ENCODE measurements around the gene MAPK12.

Gene MAPK12

DNA sequence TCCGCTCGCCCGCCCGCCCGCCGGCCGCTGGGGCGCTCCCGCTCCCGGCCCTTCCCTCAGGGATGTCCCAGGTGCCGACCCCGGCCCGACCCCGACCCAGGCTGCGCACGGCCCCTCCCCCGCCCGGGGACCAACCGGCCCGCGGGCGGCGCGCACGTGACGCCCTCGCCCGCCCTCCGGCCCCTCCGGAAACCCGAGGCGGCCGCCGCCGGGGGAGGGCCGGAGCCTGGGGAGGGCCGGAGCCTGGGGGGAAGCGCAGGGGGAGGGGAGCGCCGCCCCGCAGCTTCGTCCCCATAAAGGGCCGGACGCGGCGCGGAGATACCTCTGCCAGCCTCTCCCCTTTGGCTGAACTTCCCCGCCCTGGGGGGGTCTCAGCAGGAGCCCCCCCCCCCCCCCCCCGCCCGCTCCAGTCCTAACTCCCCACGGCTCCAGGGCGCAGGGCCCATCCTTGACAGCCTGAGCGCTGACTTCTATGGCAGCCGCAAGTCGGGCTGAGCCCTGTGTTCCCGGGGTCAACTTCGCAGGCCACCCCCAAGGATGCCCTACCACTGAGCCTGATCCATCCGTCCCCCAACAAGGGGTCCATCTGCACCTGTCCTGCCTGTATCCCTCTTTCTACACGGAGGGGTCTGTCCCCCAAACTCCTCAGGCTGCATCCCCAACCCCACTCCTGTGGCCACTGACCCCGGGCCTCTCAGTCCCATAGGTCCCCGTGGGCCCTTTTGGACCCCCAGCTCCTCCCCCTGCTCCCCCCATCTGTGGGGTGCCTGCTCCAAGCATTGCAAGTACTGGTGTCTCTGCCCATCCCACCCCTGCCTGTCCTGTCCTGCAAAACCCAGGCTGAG lies at the start of gene MAPK12:
MAPK12 (minus strand) TSS at position 69 of the 845 bp plus-strand sequence. CDS start 174 bp downstream, outside the sequence.
- no peak for DNase-seq (ENCODE audit: low spot score)

GRCh38 chr22:50310949-50311444 lies 49.5 kb upstream of the MAPK12 start:
- DNase-seq (ENCODE audit: low spot score): no peak

GRCh38 chr22:50310031-50310722 lies 48.7 kb upstream of the MAPK12 start:
- DNase-seq (ENCODE audit: low spot score): no peak

DNA sequence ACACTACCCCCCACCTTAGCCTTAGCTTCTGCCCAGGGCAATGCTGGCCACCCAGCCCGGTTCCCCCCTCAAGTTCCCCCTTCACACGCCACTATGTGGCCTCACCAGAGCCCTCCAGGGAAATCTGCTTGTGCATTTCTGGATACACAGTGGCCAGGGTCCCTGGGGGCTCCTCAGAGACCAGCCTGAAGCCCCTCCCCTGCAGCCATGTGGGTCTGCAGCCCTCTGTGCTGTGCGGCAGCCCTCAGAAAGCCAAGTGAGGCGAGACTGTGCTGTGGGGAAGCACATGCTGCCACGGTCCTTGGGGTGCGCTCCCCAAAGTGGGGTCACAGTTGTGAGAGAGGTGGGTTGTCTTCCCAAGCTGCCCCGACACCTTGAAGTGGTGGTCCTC lies 48.1 kb upstream of the MAPK12 start:
- no peak for DNase-seq (ENCODE audit: low spot score)

DNA sequence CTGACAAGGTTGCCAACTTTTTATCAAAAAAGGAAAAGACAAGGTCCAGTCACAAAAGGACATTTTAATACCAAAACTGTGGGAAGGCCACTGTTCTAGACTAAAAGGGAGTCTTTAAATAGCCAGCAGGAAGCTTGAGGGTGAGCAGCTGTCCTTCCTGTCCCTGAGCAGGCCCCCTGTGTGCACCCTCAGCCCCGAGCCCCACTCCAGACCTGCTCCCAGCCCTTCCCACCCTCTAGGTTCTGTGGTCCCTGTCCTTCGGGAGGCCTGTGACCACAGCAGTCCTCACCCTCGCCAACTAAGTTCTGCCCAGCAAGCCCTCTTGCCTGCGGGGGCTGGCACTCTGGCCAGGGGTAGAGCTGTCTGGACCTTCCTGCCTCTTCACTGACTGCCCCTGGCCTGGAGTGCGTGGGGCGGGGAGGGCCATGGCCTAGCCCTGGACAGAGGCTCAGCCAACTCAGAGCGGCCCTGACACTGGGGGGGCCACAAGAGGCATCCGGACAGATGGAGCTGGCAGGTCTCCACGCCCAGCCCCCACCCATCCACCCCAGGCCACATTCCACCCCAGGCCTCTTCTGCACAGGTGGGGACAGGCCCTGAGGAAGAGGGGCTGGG lies 47.6 kb upstream of the MAPK12 start:
- no peak for DNase-seq (ENCODE audit: low spot score)

DNA sequence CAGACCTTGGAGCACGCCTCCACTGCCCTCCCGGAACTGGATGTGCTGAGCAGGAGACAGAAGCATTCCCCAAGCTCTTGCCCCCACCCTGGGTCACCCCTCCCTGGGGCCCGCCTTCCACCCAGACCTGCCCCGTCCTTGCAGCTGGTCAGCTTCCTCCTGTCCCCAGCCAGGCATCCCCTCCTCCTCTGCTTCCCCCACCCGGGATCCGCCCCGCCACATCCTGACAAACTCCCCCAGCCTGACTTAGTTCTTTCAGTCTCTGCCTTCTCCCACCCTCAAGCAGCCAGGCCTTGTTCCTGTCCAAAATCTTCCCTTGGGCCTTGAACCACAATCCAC lies 47.1 kb upstream of the MAPK12 start:
- DNase-seq (ENCODE audit: low spot score): no peak

- no peak for DNase-seq (ENCODE audit: low spot score)
Measured at GRCh38 chr22:50307890-50308596, 46.6 kb upstream of the MAPK12 start.

GRCh38 chr22:50306753-50307749 lies 45.6 kb upstream of the MAPK12 start, which contains the start of gene PLXNB2:
Gene PLXNB2, minus strand, starts transcription at chr22:50307646. Its CDS starts 17,062 bp downstream, at chr22:50290584.
- DNase-seq (ENCODE audit: low spot score): no peak

GRCh38 chr22:50305923-50306566 lies 44.6 kb upstream of the MAPK12 start:
- no peak for DNase-seq (ENCODE audit: low spot score)

DNA sequence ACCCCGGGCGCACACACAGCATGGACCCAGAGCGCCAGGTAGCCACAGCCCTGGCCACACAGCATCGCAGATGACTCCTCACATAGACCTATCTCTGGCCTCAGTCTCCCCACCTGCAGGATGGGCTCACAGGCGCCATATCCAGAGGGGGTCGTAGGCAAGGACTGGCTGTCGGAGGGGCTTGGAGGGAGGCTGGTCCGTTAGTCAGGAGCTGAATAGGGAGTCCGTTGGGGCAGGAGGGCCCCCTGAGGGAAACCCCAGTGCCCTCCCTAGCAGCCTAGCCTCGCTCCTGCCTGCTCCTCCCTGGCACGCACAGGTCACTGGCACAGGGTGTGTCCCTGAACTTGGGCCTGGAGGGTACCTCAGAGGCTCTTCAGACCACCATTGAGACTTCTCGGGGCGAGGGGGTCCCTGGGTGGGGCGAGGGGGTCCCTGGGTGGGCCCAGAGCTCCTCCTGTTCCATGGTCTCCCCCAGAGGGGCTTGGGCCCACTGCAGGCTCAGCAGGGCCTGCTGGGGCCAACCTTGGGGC lies 44.0 kb upstream of the MAPK12 start:
- no peak for DNase-seq (ENCODE audit: low spot score)

- DNase-seq (ENCODE audit: low spot score): no peak
Measured at GRCh38 chr22:50304528-50305392, 43.3 kb upstream of the MAPK12 start.

GRCh38 chr22:50303848-50304527 lies 42.5 kb upstream of the MAPK12 start:
- DNase-seq (ENCODE audit: low spot score): no peak

DNA sequence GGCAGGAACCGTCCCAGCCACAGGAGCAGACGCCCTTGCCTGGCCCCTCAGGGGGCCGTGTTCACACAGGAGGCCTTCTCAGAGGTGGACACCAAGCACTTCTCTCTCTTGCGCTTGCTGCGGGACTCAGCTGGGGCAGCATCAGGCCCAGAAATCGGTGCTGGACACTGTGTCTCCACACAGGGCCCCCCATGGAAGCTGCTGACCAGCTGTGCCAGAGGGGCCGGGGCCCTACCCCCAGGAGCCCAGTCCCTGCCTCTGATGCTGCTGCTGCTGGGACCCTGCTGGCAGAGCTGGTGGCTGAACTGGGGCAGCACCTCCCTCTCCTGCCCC lies 42.0 kb upstream of the MAPK12 start:
- no peak for DNase-seq (ENCODE audit: low spot score)

DNA sequence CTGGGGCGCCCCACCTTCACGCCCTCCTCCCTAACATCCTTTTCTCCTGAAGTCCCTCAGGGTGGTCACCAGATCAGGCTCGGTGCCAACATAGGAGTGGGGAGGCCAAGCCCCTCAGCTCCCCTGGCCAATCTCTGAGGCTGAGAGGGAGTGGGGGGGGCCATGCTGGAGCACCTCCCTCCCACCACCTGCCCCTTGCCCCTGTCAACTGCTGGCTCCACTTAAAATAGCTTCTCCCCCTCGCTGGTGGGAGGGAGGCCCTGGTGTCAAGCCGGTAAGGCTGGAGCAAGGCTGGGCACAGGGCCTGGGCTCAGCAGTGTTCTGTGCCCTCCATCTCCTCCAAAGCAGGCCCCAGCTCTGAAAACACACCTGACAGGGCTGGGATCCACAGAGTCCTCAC lies 41.1 kb upstream of the MAPK12 start:
- no peak for DNase-seq (ENCODE audit: low spot score)

DNA sequence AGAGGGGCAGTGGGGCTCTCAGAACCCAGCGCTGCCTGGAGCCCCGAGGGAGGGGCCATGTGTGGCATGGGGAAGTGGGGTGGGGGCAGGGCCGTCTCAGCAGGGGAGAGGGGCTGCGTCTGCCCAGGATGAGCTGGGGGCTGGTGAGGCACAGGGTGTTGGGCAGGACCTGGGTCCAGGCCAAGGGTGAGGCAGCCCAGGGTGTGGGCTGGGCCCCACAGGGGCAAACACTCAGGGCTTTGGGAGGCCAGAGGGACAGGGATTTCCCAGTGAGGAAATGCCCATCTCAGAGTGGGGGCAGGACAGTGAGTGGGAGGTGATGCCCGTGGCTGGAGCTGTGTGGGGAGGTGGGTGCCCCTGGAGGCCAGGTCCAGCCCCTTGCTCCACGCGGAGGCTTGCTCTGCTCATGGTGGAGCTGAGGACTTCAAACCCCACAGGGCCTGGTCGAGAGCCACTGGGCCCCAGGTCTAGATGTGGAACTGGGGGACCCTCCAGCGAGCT lies 40.6 kb upstream of the MAPK12 start:
- no peak for DNase-seq (ENCODE audit: low spot score)

- DNase-seq (ENCODE audit: low spot score): no peak
Measured at GRCh38 chr22:50301581-50301991, 40.1 kb upstream of the MAPK12 start.

DNA sequence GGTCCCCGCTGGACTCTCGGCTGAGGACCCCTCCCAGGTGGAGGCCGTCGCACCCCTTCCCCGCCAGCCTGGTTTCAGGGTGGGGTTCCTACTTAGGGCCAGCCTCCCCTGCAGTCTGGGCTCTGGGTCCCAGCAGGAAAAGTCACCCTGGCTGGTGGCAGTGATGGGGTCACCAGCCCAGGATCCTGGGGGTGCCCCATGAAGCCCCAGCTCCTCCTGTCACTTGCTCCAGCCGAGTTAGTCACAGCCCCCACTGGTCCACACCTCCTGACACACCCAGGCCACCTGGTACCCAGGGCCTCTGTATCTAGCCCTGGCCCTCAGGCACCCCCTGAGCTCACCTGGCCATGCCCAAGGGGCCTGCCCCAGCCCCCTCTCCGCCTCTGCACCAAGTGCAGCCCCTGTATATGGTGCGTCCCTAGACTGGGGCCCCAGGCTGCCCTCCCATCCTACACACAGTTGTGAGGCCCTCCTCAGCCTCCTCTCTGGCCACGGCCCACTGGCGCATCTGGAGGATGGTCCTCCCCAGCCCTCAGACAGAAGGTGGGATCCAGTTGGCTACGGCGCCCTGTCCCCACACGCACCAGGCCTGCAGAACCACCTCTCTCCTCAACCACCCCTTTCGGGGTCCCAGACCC lies 39.3 kb upstream of the MAPK12 start:
- no peak for DNase-seq (ENCODE audit: low spot score)

All from CD4-positive, alpha-beta T cell treated with Interleukin-6 at 100 ng/mL for 8 hours (primary cell).